Fibroblast of skin of right quadriceps (primary cell): ENCODE data around the gene C1orf159.
"Not testable (repeated sequence)": the region's sequence is repeated elsewhere in the genome, so short reads cannot be mapped to it uniquely, and the experiment has no call there.

Source experiments
- DNase-seq: peaks from one replicate; pipeline ENCODE4 v3.0.0-alpha.2; 2013

Gene C1orf159

DNA sequence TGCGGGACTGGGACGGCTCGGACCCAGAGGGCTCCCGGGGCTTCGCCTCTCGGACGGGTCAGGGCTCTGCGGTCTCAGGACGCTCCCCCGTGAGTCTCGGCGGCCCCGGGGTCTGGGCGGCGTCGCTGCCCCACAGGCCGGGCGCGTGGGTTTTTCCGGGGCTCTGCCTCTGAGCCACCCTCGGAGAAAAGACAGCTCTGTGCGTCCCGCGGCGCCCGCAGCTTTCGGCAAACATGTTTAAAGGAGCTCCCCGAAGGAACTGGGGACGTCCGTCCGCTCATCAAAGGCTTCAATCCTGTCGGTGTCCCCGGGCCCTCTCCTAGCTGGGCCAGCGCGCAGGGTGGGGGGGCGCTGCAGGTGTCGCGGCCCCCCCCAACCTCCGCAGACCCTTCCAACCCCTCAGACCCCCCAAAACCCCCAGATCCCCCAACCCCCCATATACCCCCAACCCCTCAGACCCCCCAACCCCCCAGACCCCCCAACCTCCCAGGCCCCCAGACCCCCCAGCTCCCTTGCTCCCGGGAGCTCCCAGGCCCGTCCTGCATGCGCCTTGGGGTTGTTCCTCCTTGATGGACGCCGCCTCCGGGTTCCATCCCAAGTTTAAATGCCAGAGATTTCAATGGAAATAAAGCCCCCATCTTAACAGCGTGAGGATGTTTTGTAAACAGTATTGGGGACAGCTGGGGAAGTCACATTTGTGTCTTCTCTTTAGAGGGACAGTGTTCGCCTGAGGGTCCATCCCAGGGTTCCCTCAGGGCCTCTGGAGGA is 996 bp upstream of the C1orf159 start:
- no peak for DNase-seq

DNA sequence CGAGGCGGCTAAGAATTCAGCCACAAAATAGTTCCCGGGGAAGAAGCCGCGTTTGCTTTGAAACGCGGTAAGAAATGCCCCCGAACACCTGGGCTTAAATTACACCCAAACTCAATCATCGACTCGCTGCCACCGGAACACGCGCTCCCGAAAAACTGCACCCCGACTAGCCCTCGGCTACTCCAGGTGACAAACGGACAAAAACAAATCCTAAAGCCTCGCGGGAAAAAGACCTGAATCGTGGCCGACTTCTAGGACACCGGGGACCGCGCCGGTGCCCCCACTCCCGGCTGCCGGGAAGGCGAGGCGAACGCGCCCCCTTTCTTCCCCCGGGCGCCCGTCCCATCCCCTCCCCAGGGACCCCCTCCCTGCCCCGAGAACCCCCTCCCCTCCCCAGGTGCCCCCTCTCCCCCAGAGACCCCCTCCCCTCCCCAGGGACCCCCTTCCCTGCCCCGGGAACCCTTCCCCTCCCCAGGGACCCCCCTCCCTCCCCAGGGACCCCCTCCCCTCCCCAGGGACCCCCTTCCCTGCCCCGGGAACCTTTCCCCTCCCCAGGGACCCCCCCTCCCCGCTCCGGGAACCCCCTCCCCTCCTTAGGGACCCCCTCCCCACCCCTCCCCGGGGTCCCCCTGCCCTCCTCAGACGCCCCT is 628 bp downstream of the C1orf159 start:
- no peak for DNase-seq

DNA sequence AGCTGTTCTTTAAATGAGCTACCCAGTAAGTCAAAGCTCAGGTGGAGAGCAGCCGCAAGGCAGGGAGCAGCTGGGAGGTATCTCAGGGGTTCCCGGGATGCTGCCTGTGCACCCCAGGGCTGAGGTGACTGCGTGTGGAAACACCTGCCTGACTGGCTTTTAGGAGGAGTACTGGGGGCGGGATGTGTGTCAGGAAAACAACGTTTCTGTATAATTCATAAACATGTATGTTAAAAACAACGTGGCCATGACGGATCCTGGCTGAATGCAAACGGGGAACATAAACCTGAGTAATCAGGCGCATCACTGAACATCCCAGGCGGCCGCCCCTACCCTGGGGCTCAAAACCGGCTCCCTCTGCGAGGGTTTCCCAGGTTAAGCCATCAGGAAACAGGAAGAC is 1.5 kb downstream of the C1orf159 start:
- no peak for DNase-seq

DNA sequence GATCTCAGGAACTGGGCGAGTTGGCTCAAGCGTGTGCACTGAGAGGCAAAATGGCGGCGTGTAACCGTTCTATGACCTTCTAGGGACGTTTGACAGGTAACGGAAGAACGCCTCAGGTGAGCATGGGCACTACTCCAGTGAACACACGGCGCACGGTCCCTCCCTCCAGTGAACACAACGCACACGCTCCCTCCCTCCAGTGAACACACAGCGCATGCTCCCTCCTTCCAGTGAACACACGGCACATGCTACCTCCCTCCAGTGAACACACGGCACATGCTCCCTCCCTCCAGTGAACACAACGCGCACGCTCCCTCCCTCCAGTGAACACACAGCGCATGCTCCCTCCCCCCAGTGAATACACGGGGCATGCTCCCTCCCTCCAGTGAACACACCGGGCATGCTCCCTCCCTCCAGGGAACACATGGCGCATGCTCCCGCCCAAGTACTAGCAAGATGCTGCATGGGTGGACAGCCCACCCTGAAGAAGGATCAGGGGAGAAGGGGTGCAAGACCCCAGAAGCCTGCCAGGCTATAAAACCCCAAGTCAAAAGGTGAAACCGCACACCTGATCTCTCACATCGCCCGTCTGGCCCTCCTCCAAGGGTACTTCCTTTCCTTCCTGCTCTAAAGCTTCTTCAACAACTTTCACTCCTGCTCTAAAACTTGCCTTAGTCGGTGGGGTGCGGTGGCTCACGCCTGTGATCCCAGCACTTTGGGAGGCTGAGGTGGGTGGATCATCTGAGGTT is 3.5 kb downstream of the C1orf159 start:
- DNase-seq: no peak

DNA sequence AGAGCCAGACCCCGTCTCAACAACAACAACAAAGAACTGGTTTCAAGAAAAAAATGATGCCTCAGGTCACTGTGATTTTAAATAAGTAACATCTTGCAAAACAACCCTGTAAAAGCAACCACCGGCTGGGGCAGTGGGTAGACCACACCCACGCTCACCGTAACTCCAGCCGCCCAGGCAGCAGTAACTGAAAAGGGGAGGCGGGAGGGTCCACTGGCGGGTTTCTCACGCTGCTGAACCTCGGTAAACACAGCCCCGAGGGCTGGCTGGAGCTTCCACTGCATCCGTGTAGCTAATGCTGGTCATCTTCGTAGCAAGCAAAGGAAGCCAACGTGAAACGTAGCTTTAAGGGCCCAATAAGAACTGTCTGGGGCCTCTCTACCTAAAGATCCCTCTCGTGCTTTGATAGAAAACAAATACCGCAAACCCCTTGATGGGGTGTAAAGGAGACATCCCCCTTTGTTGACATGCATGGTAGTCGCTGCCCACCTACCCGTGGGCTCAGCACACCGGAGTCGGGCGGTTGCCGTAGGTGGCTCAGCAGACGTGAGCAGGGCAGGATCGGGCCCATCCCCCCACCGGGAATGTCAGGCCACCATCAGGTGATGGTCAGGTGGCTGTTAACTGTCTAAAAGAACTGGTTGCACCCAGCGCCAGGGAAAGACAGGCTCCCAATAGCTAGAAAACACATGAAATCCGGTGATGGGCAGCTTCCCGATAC is 4.2 kb downstream of the C1orf159 start:
- no peak for DNase-seq

DNA sequence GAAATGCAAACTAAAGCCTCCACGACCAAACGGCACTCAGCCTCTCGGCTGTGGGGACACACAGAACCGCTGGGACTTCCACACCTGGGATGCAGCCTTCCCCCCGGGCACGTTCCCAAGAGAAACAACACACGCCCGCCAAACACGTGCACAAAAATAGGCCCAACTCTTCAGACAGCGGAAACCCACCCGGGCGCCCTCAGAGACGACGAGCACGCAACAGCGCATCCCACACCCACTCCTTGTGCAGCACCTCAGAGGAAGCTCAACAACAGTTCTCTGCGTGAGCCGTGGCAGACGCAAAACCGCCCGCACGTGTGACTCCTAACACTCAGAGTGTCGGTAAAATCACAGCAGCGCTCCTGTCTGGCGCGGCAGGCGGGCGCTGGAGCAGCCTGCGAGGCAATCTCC is 5.3 kb downstream of the C1orf159 start:
- DNase-seq: no peak

- DNase-seq: no peak
These were observed 6.1 kb downstream of the C1orf159 start for GRCh38 chr1:1109743-1110142.

- DNase-seq: no peak
These were observed 9.2 kb downstream of the C1orf159 start for GRCh38 chr1:1106510-1107221.

- not testable (repeated sequence) for DNase-seq
These were observed 11.7 kb downstream of the C1orf159 start for GRCh38 chr1:1104152-1104551.

DNA sequence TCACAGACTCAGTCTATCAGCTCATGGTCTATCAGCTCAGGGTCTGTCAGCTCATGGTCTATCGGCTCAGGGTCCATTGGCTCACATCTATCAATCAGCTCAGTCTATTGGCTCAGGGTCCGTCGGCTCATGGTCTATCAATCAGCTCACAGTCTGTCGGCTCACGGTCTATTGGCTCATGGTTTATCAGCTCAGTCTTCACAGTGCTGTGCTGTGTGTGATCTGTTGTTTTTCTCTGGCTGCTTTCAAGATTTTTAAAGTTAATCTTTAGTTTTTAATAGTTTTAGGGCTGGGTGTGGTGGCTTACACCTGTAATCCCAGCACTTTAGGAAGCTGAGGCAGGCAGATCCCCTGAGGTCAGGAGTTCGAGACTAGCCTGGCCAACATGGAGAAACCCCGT is 14.4 kb downstream of the C1orf159 start:
- DNase-seq: no peak

- no peak for DNase-seq
These were observed 15.6 kb downstream of the C1orf159 start for GRCh38 chr1:1100296-1100695.

DNA sequence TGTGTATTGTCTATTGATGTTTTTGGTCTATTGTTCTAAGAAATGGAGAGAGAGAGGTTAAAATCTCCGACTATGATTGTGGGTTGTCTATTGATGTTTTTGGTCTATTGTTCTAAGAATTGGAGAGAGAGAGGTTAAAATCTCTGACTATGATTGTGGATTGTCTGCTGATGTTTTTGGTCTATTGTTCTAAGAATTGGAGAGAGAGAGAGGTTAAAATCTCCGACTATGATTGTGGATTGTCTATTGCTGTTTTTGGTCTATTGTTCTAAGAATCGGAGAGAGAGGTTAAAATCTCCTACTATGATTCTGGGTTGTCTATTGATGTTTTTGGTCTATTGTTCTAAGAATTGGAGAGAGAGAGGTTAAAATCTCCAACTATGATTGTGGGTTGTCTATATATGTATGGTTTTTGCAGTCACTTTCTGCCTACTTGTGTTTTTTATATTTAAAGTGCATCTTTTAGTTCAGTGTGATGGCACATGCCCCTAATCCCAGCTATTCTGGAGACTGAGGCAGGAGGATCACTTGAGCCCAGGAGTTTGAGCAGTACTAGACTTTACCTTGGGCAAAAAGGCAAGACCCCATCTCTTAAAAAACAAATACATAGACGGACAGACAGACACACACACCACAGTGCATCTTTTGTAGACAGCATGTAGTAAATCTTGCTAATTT is 16.2 kb downstream of the C1orf159 start:
- DNase-seq: no peak

GRCh38 chr1:1098681-1099421 is 17.0 kb downstream of the C1orf159 start:
- DNase-seq: no peak

DNA sequence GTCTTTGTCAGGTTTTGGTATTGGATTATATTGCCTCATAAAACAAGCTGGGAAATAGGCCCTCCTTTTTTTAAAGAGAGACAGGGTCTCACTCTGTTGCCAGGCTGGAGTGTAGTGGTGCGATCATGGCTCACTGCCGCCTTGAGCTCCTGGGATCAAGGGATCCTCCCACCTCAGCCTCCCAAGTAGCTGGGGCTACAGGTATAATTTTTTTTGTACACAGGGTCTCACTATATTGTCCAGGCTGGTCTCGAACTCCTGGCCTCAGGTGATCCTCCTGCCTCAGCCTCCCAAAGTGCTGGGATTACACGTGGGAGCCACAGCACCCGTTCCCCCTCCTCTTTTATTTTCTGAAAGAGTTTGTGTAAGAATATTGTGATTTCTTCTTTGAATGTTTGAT is 19.8 kb downstream of the C1orf159 start:
- DNase-seq: not testable (repeated sequence)

- DNase-seq: no peak
These were observed 20.9 kb downstream of the C1orf159 start for GRCh38 chr1:1094981-1095380.

DNA sequence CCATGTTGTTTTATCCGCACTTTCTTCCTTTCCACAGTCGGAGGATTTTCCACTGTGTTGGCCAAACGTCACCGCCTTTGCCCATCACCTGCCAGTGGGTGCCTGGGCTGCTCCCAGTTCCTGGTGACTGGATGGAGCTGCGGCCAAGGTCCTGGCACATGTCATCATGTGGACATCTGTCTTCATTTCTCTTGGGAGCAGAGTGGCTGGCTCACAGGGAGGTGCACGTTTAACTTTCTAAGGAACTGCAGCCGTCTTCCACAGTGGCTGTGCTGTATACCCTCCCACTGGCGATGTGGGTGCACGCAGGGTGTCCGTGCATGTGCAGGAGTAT is 22.3 kb downstream of the C1orf159 start:
- no peak for DNase-seq

DNA sequence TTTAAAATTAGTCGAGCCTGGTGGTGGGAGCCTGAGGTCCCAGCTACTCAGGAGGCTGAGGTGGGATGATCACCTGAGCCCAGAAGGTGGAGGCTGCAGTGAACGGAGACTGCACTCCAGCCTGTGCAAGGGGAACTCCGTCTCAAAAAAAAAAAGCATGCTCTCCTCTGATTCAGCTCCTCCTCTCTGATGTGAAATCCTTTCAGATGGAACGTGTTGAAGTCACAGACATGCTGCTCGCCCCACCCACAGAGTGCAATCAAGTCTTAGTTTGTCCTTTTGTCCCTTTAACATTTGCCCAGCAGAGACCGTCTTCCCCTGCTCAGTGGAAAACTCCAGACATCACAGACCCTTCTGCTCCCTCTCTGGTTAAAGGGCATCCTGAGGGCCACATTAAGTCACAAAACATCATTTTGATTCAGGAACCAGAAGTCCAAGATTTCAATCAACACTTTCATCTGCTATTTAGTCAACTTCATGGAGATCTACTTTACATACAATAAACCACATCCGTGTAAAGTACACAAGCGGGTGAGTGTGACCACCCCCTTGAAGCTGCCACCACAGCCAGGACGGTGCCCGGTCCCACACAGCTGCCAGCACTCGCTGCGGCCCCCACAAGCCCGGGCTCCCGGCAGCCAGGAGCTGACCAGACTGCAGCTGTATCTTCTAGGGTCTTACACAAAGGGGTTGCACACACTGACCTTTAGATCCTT is 22.8 kb downstream of the C1orf159 start:
- DNase-seq: no peak

GRCh38 chr1:1092149-1092855 is 23.6 kb downstream of the C1orf159 start:
- DNase-seq: no peak

DNA sequence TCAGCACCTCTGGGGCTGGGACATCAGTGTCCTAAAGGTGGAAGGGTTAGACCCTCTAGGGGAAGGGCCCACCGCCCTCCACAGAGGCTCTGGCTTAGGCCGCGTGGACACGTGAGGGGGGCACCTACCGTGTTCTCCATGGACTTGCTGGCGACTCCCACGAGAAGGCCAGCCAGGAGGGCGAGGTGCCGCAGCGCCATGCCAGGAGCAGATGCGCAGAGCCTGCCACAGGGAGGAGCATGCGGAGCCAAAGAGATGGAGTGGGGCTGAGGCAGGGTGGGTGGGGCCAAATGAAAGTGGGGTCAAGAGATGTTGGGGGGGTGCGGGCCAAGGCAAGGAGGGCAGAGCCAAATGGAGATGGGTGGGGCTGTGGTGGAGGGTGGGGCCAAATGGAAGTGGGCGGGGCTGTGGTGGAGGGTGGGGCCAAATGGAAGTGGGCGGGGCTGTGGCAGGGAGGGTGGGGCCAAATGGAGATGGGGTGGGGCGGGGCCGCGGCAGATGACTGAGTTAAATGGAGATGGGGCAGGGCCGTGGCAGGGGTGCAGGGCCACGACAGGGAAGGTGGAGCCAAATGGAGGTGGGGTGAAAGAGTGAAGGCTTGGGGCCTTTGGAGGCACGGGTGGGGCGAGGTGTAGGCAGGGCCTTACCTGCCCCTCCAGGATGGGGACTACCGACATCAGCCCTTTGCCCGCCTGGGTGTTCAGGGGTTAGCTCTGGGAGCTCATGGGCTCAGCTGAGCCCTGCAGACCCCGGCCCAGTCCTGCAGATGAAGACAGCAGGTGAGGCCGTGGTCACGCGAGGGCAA is 24.3 kb downstream of the C1orf159 start:
- DNase-seq: no peak
